Neuronal stem cell (in vitro differentiated cells): ENCODE data around the gene SORBS1.
A peak's percentile ranks its signal among the peaks of the same experiment; 100 is the strongest.

Experiments used
- DNase-seq: peaks from one replicate; pipeline ENCODE4 v3.0.0-alpha.2; 2013; ENCODE audit warnings: low spot score
- H2AFZ ChIP-seq: one replicate; pipeline ENCODE4 v1.6.1; 2013; ENCODE audit warnings: mild to moderate bottlenecking, low read length, inconsistent platforms
- H2AK5ac ChIP-seq: 2 replicates; pipeline ENCODE4 v1.6.1; 2013; ENCODE audit warnings: low read depth, mild to moderate bottlenecking, inconsistent platforms, low read length, moderate library complexity, mixed read lengths
- H2BK120ac ChIP-seq: 2 replicates; pipeline ENCODE4 v1.6.1; 2013; ENCODE audit warnings: low read depth, mild to moderate bottlenecking, inconsistent platforms, low read length, moderate library complexity, mixed read lengths
- H2BK12ac ChIP-seq: one replicate; pipeline ENCODE4 v1.6.1; 2013; ENCODE audit warnings: low read length, inconsistent platforms
- H2BK15ac ChIP-seq: 2 replicates; pipeline ENCODE4 v1.6.1; 2013; ENCODE audit warnings: mild to moderate bottlenecking, low read length, inconsistent platforms, mixed read lengths
- H2BK5ac ChIP-seq: one replicate; pipeline ENCODE4 v1.6.1; 2013; ENCODE audit warnings: inconsistent platforms, mild to moderate bottlenecking, low read length, moderate library complexity
- H3K14ac ChIP-seq: one replicate; pipeline ENCODE4 v1.6.1; 2013; ENCODE audit warnings: low read length, inconsistent platforms
- H3K18ac ChIP-seq: 2 replicates; pipeline ENCODE4 v1.6.1; 2013; ENCODE audit warnings: low read length, inconsistent platforms
- H3K23ac ChIP-seq: 2 replicates; pipeline ENCODE4 v1.6.1; 2013; ENCODE audit warnings: low read depth, mild to moderate bottlenecking, mixed read lengths, low read length, inconsistent platforms; ENCODE audit not compliant: poor library complexity
- H3K27ac ChIP-seq: replicated peaks from 3 replicates; pipeline ENCODE4 v1.5.1; 2013; ENCODE audit warnings: low read length, inconsistent platforms
- H3K27me3 ChIP-seq, 3 experiments: 2 replicates each; pipeline ENCODE4 v1.6.1; 2013; ENCODE audit warnings: low read length in 3 of 3, mild to moderate bottlenecking in 2 of 3, inconsistent platforms in 1 of 3, low read depth in 1 of 3, mixed read lengths in 1 of 3, moderate library complexity in 1 of 3; ENCODE audit not compliant: control insufficient read depth in 3 of 3, insufficient read depth in 3 of 3
- H3K36me3 ChIP-seq, 2 donors: replicated peaks in 1 of 2; 2 replicates each; pipeline ENCODE4 v1.6.1; 2013; ENCODE audit warnings: low read length in 2 of 2; ENCODE audit not compliant: control insufficient read depth in 2 of 2, insufficient read depth in 2 of 2
- H3K4ac ChIP-seq: 2 replicates; pipeline ENCODE4 v1.6.1; 2013; ENCODE audit warnings: inconsistent platforms, mild to moderate bottlenecking, low read length, moderate library complexity
- H3K4me1 ChIP-seq, 2 donors: 1 replicate in 1 of 2; 2 replicates in 1 of 2; pipeline ENCODE4 v1.6.1; 2013; ENCODE audit warnings: low read length in 2 of 2, low read depth in 1 of 2; ENCODE audit not compliant: control insufficient read depth in 2 of 2, insufficient read depth in 1 of 2
- H3K4me2 ChIP-seq: one replicate; pipeline ENCODE4 v1.6.1; 2013; ENCODE audit warnings: mild to moderate bottlenecking, low read length, inconsistent platforms; ENCODE audit not compliant: insufficient read depth, poor library complexity, severe bottlenecking
- H3K4me3 ChIP-seq, 2 donors: 2 replicates each; pipeline ENCODE4 v1.5.1; 2013; ENCODE audit warnings: low read length in 2 of 2, mild to moderate bottlenecking in 2 of 2, inconsistent platforms in 1 of 2, moderate library complexity in 1 of 2
- H3K79me1 ChIP-seq: one replicate; pipeline ENCODE4 v1.6.1; 2013; ENCODE audit warnings: low read depth, mild to moderate bottlenecking, inconsistent platforms, low read length, moderate library complexity
- H3K9ac ChIP-seq: one replicate; pipeline ENCODE4 v1.6.1; 2013; ENCODE audit warnings: mild to moderate bottlenecking, low read depth, low read length, inconsistent platforms; ENCODE audit not compliant: poor library complexity
- H3K9me3 ChIP-seq, 2 donors: replicated peaks in 1 of 2; 2 replicates each; pipeline versions ENCODE3 to v1.6.1; 2013; ENCODE audit warnings: low read length in 2 of 2, mild to moderate bottlenecking in 2 of 2, inconsistent platforms in 1 of 2, low read depth in 1 of 2, mixed read lengths in 1 of 2, moderate library complexity in 1 of 2; ENCODE audit not compliant: control insufficient read depth in 2 of 2, insufficient read depth in 1 of 2
- H4K8ac ChIP-seq: one replicate; pipeline ENCODE4 v1.6.1; 2013; ENCODE audit warnings: low read depth, mild to moderate bottlenecking, inconsistent platforms, low read length, moderate library complexity
- H4K91ac ChIP-seq: one replicate; pipeline ENCODE4 v1.6.1; 2013; ENCODE audit warnings: low read length, low read depth, mild to moderate bottlenecking, inconsistent platforms; ENCODE audit not compliant: poor library complexity
- WGBS, 2 donors: extraction: QIAGEN DNeasy Blood & Tissue Kit; methylation state at CpG; one replicate each; pipeline ENCODE4 v1.1.7; 2013; ENCODE audit warnings: missing lambda C conversion rate in 2 of 2, mixed read lengths in 1 of 2; ENCODE audit not compliant: insufficient read length in 2 of 2, insufficient replicate concordance in 1 of 2; ENCODE audit errors: extremely low coverage in 2 of 2; 5-methylcytosine and 5-hydroxymethylcytosine counted together

SORBS1 gene

DNA sequence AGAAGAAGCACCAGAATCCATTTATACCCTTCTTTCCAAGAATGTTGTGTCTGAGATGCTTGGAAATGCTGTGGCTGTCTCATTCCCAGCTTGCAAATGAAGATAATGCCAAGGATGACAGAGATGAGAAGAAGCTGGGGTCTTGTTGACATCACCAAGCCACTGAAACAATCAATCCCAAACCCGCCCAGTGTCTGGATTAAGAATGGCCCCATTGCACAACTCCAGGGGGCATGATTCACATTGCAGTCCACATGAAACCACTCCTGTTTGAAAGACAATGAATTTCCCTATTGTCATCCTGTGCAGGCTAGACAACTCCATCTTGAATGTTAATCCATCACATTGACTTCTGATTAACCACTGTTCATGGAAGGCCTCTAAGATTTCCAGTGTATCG, 28.6 kb downstream of the SORBS1 start:
- H3K9ac ChIP-seq: no peak overlapping the region
- no peak overlapping the region for H3K27ac ChIP-seq
- H2BK15ac ChIP-seq: no peak overlapping the region
- no CpG with 5 or more reads among the region's 2 CpGs for WGBS, 2 donors
- H2BK120ac ChIP-seq: no peak overlapping the region
- H3K4me2 ChIP-seq: no peak overlapping the region
- no peak for DNase-seq
- H3K79me1 ChIP-seq: no peaks in the 10 kb centered on the region
- no peak overlapping the region for H3K4ac ChIP-seq
- no peak overlapping the region for H3K23ac ChIP-seq
- H3K27me3 ChIP-seq: no peaks in the 10 kb centered on the region
- H3K18ac ChIP-seq: no peak overlapping the region
- H3K14ac ChIP-seq: no peak overlapping the region
- H3K4me1 ChIP-seq: peaks cover 3 to 5% of the 10 kb centered on the region in 2 donors
- H3K4me3 ChIP-seq: no peak overlapping the region
- no peaks in the 10 kb centered on the region for H3K36me3 ChIP-seq
- H2BK12ac ChIP-seq: no peak overlapping the region
- no peak overlapping the region for H2BK5ac ChIP-seq
- H4K91ac ChIP-seq: no peak overlapping the region
- no peaks in the 10 kb centered on the region for H3K9me3 ChIP-seq
- no peak overlapping the region for H2AFZ ChIP-seq
- no peak overlapping the region for H2AK5ac ChIP-seq
- H4K8ac ChIP-seq: no peak overlapping the region

DNA sequence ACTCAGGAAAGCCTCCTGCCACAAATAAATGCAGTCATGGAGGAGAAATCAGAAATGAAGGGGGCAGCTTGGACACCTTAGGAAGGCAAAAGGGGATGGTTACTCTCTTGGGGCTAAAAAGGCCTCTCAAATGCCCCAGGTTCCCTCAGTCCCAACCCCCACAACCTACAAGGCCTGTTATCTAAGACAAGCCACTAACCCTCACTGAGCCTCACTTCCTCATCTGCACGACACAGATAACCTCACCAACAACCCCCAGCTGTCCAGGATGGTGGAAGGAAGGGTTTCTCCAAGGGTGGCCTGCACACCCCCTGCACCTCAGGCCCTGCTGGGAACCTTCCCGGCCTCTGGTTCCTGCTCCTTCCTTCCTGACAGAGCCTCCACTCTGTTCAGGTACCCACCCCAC, 29.2 kb downstream of the SORBS1 start:
- H3K4me2 ChIP-seq: no peak overlapping the region
- no peak overlapping the region for H2BK5ac ChIP-seq
- H3K9ac ChIP-seq: no peak overlapping the region
- WGBS, 2 donors: no CpG with 5 or more reads among the region's 2 CpGs
- no peak overlapping the region for H4K91ac ChIP-seq
- H2BK12ac ChIP-seq: no peak overlapping the region
- no peak overlapping the region for H2BK15ac ChIP-seq
- H3K4me1 ChIP-seq: peaks cover 3 to 5% of the 10 kb centered on the region in 2 donors
- DNase-seq: no peak
- no peak overlapping the region for H3K4me3 ChIP-seq
- no peaks in the 10 kb centered on the region for H3K27me3 ChIP-seq
- H3K23ac ChIP-seq: no peak overlapping the region
- H2BK120ac ChIP-seq: no peak overlapping the region
- no peaks in the 10 kb centered on the region for H3K79me1 ChIP-seq
- no peak overlapping the region for H3K27ac ChIP-seq
- no peak overlapping the region for H3K4ac ChIP-seq
- no peak overlapping the region for H4K8ac ChIP-seq
- H2AK5ac ChIP-seq: no peak overlapping the region
- no peaks in the 10 kb centered on the region for H3K36me3 ChIP-seq
- H3K18ac ChIP-seq: no peak overlapping the region
- no peaks in the 10 kb centered on the region for H3K9me3 ChIP-seq
- no peak overlapping the region for H3K14ac ChIP-seq
- no peak overlapping the region for H2AFZ ChIP-seq

DNA sequence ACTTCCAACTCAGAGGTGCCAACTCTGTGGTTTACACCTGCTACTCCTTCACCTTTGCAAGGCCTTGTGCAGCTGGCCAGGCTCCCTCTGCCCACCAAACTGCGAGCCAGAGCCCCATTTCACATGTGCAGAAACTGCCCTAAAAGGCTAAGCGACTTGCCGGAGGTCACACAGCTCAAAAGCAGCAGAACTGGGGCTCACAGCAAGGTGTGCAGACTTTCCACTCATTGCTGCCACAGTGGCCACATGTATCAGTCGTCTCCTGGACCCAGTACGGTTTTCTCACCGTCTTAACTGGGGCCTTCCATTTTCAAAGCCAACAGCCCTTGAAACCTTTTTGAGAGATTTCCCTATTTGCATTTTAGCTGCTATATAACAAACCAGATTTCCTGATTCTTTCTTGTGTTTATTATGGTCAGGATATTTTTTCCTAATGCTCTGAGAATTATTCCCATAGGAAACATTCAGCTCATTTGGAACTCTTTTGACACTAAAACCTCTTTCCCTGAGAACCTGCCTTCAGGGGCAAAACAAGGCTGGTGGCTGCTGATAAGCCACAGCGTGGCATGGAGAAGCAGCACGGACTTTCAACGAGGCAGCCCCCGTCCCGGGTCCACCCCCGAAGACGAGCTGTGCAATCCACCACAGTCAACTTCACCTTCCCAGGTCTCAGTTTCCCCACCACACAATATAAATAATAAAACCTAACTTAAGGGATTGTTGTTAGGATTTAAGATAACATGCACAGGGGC, 29.9 kb downstream of the SORBS1 start:
- Histone ChIP-seq H3K36me3 (no peaks in the 10 kb centered on the region), H3K23ac (peak overlapping the region; percentile 12), H3K27ac (no peak overlapping the region), H2BK5ac (peak overlapping the region; percentile 14), H3K27me3 (no peaks in the 10 kb centered on the region), H3K4me3 (no peak overlapping the region), H4K8ac (no peak overlapping the region), H2AK5ac (no peak overlapping the region), H4K91ac (no peak overlapping the region), H3K9me3 (no peaks in the 10 kb centered on the region), H2BK12ac (no peak overlapping the region), H3K4ac (no peak overlapping the region), H3K18ac (no peak overlapping the region), H3K4me2 (no peak overlapping the region), H2BK120ac (no peak overlapping the region), H3K4me1 (peaks cover 0 to 5% of the 10 kb centered on the region in 2 donors), H2AFZ (no peak overlapping the region), H3K14ac (no peak overlapping the region), H3K9ac (no peak overlapping the region), H2BK15ac (no peak overlapping the region), H3K79me1 (no peaks in the 10 kb centered on the region)
- no peak for DNase-seq
- WGBS, 2 donors: no CpG with 5 or more reads among the region's 13 CpGs

DNA sequence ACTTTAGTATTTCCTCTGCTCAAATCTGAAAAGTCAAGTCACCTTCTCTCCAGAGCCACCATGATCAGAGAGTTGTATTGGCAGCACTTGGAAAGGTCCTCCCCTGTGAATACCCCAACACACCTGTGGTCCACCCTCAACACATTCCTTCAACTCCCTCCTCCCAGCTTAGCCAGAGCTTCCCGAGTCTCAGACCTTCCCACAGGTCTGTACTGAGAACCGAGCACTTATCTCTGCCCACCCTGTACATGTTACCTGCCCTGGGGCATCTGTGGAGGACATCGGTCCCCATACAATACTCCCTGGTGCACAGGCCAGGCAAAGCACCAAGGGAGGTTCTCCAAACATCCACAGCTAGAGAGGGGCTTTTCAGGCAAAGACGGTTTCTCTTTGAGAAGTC, 30.6 kb downstream of the SORBS1 start:
- Histone ChIP-seq H3K4me1 (peaks cover 0 to 5% of the 10 kb centered on the region in 2 donors), H2BK120ac (no peak overlapping the region), H3K9ac (no peak overlapping the region), H3K9me3 (no peaks in the 10 kb centered on the region), H3K4ac (no peak overlapping the region), H3K36me3 (no peaks in the 10 kb centered on the region), H3K27ac (no peak overlapping the region), H2AFZ (no peak overlapping the region), H3K18ac (no peak overlapping the region), H3K4me3 (no peak overlapping the region), H3K14ac (no peak overlapping the region), H3K23ac (no peak overlapping the region), H3K79me1 (no peaks in the 10 kb centered on the region), H4K8ac (no peak overlapping the region), H3K27me3 (no peaks in the 10 kb centered on the region), H2AK5ac (peak overlapping the region; percentile 21), H2BK15ac (no peak overlapping the region), H2BK5ac (peak overlapping the region; percentile 14), H3K4me2 (no peak overlapping the region), H4K91ac (no peak overlapping the region), H2BK12ac (no peak overlapping the region)
- WGBS, 2 donors: no CpG with 5 or more reads among the region's 4 CpGs
- DNase-seq: no peak
